Activated T-helper 2 cell treated with anti-CD3 and anti-CD28 coated beads, Interferon-gamma antibody, Interleukin-2, Interleukin-4, amounts not matched to agents 10 μg/mL and 5 μg/mL and 100 μg/mL, durations not matched to agents 14 hours and 24 hours and 36 hours (primary cell): ENCODE results near the gene KRTAP4-9. TPM values are rescaled to one million over a fixed set of nuclear protein-coding genes. Genes with fewer than 3 reads are reported as not detected.
"Not testable (repeated sequence)": the region's sequence is repeated elsewhere in the genome, so short reads cannot be mapped to it uniquely, and the experiment has no call there.

Experiments
- DNase-seq: peaks from one replicate; pipeline ENCODE4 v3.0.0; 2021; ENCODE audit warnings: low spot score
- H3K27ac Mint-ChIP-seq: one replicate; pipeline ENCODE4 v1.8.0; 2021; ENCODE audit warnings: mixed read lengths
- H3K27me3 Mint-ChIP-seq: one replicate; pipeline ENCODE4 v1.8.0; 2021; ENCODE audit warnings: low read depth, mixed read lengths
- H3K36me3 Mint-ChIP-seq: one replicate; pipeline ENCODE4 v1.8.0; 2021; ENCODE audit warnings: low read depth, mixed read lengths
- H3K4me1 Mint-ChIP-seq: one replicate; pipeline ENCODE4 v1.8.0; 2021; ENCODE audit warnings: low read depth, mixed read lengths
- H3K4me3 Mint-ChIP-seq: one replicate; pipeline ENCODE4 v1.8.0; 2021; ENCODE audit warnings: low read depth, mild to moderate bottlenecking, moderate library complexity, mixed read lengths
- H3K9me3 Mint-ChIP-seq: one replicate; pipeline ENCODE4 v1.8.0; 2021; ENCODE audit warnings: mixed read lengths
- intact Hi-C: fragments of 100-400 bp; cut with micrococcal nuclease; formaldehyde crosslinking; loops from one replicate; pipeline ENCODE4 v1.15.1; 2023
- total RNA-seq: library from RNA; stranded (reverse); gene quantifications from 2 replicates; pipeline ENCODE4 v1.2.3, GENCODE V29; 2022

KRTAP4-9 gene
- total RNA-seq, 1 donor from 2014 or later = not detected

DNA sequence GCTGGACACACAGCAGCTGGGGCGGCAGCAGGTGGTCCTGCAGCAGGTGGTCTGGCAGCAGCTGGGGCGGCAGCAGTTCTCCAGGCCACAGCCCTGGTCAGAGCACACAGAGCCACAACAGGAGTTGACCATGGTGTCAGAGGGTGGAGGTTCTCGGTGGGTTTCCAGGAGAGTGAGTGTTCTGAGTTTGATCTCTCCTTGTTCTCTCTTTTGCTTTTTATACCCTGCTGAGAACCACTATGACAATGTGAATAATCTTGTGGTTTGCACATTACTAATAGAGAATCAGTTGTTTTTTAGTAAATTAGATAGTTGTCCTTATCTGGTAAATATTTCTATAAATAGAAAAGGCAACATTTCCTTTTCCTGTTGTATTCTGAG lies 18.8 kb downstream of the KRTAP4-9 start, which contains the start of gene KRTAP4-12:
Gene KRTAP4-12 (minus strand): TSS at position 192 of the 381 bp plus-strand sequence. CDS start 60 bp downstream, at position 132.
- H3K27ac Mint-ChIP-seq, H3K9me3 Mint-ChIP-seq, DNase-seq, H3K4me3 Mint-ChIP-seq, intact Hi-C loops, H3K4me1 Mint-ChIP-seq, H3K36me3 Mint-ChIP-seq: not testable (repeated sequence)
- peaks cover 14% of the 10 kb centered on the region for H3K27me3 Mint-ChIP-seq

DNA sequence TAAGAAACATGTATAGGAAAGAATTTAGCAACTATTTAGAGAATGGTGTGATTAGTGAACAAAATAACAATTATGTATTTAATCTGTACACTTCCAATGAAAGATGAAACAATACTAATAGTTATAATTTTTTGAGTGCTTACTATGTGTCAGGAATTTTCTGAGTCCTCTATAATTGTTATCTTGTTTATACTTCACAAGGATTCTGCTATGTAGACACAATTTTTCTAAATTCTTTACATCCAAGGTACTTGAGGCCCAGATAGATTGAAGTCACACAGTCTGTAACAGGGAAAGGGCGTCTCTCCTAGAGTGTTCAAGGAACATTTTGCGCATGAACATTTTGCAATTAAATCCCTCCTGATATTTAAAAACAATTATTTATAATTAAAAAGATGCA lies 19.9 kb downstream of the KRTAP4-9 start:
- DNase-seq = no peak
- no peak overlapping the region for H3K4me3 Mint-ChIP-seq
- intact Hi-C loops = no loop called here
- no peaks in the 10 kb centered on the region for H3K36me3 Mint-ChIP-seq
- H3K4me1 Mint-ChIP-seq = peaks cover 2% of the 10 kb centered on the region
- H3K27me3 Mint-ChIP-seq = peaks cover 16% of the 10 kb centered on the region
- H3K9me3 Mint-ChIP-seq = no peaks in the 10 kb centered on the region
- no peak overlapping the region for H3K27ac Mint-ChIP-seq

DNA sequence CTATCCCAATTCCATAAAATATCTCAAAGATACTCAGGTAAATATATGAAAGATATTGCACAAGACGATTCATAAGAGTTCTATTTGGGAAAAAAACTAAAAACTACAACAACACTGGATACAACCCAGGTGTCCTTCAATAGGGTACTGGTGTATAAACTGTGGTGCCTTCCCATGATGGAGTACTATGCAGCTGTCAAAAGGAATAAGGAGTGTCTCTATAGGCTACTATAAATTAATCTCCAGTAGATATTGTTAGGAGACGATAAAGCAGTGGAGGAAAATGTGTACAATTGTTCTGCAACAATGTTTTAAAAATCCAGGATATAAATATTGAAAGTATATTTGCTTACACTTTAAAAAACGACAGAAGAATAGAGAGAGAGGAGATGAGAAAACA lies 21.2 kb downstream of the KRTAP4-9 start:
- intact Hi-C loops = no loop called here
- H3K36me3 Mint-ChIP-seq = no peaks in the 10 kb centered on the region
- H3K9me3 Mint-ChIP-seq = no peaks in the 10 kb centered on the region
- peaks cover 14% of the 10 kb centered on the region for H3K27me3 Mint-ChIP-seq
- DNase-seq = no peak
- no peaks in the 10 kb centered on the region for H3K4me1 Mint-ChIP-seq
- no peak overlapping the region for H3K4me3 Mint-ChIP-seq
- no peak overlapping the region for H3K27ac Mint-ChIP-seq

DNA sequence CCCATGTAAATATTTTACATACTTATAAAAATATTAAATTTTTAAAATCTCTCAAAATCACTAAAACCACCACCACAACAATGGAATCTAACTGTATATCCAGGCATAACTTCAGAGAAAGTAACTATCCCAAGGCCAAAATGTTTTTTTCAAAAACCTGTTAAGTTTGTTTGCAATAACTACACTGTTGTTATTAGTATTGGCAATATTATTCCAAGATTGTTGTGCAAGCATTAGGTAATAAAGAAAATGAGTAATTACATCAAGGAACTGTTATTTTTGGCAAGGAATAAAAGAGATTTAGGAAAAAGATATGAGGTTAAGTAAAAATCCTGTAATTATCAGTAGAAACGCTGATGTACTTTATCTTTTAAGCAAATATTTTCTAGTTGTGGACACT lies 22.2 kb downstream of the KRTAP4-9 start:
- H3K27ac Mint-ChIP-seq = no peak overlapping the region
- intact Hi-C loops = no loop called here
- DNase-seq = no peak
- H3K27me3 Mint-ChIP-seq = peaks cover 17% of the 10 kb centered on the region
- no peaks in the 10 kb centered on the region for H3K4me1 Mint-ChIP-seq
- H3K36me3 Mint-ChIP-seq = no peaks in the 10 kb centered on the region
- H3K4me3 Mint-ChIP-seq = no peak overlapping the region
- no peaks in the 10 kb centered on the region for H3K9me3 Mint-ChIP-seq

DNA sequence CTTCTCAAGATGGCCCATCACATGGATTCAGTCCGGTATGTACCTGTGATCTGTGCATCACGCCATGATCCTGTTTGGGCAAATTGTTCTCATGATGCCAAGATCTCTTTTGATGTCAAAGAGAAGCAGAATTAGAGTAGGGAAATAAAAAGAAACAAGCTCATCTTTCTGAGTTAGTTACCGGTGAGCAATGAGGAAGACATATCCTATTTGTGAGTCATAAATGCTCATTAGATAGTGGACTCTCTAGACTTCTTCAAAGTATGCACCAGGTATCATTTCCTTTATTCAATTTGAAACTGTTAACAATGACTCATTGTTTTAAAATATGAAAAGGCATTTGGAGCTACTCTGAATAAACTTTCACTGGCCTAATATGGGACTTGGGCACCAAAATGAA lies 26.8 kb downstream of the KRTAP4-9 start:
- H3K27ac Mint-ChIP-seq = no peak overlapping the region
- peaks cover 4% of the 10 kb centered on the region for H3K27me3 Mint-ChIP-seq
- no peaks in the 10 kb centered on the region for H3K36me3 Mint-ChIP-seq

DNA sequence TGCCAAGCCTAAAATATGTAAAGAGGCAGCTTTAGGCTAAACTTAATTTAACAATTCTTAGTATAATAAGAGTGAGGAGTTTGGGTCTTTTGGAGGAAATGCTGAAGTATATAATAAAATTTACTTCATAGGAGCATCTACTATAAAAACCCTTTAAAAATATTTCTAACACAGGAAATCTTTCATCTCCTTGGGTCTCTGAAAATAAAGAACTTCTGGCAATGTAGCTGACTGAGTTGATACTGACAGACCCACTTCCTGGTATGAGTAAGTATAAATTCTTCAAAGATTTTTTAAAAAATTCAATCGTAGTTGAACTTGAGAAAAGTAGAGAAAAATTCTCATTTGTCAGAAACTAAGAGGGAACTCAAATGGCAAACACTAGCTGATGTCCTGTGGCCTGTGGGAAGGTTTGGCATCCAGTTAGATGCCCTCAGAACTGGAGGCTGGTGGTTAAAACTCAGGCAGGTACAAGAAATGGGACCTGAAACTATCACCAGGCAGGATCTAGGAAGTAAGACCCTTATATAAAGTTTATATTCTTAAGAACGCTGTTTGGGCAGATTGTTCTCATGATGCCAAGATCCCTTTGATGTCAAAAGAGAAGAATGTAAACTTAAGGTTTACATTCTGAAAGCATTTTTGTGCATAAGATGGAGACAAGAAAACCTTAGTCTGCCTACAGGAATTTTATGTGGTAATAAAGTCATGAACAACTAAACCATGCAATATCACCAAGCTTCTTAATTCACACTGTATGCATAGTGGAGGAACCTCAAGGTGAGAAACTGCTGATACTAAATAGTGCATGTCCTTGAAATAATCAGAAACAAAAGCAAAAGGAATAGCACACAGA lies 28.9 kb downstream of the KRTAP4-9 start:
- H3K9me3 Mint-ChIP-seq = no peaks in the 10 kb centered on the region
- no peaks in the 10 kb centered on the region for H3K36me3 Mint-ChIP-seq
- no peak overlapping the region for H3K27ac Mint-ChIP-seq
- no peak overlapping the region for H3K4me3 Mint-ChIP-seq
- intact Hi-C loops = no loop called here
- H3K4me1 Mint-ChIP-seq = no peaks in the 10 kb centered on the region
- H3K27me3 Mint-ChIP-seq = peaks cover 4% of the 10 kb centered on the region
- no peak for DNase-seq

More for the DNA sequence above, 26.8 kb downstream of the KRTAP4-9 start:
- Mint-ChIP-seq H3K4me3 (no peak overlapping the region), H3K9me3 (no peaks in the 10 kb centered on the region), H3K4me1 (no peaks in the 10 kb centered on the region)
- intact Hi-C loops = no loop called here
- DNase-seq = no peak

DNA sequence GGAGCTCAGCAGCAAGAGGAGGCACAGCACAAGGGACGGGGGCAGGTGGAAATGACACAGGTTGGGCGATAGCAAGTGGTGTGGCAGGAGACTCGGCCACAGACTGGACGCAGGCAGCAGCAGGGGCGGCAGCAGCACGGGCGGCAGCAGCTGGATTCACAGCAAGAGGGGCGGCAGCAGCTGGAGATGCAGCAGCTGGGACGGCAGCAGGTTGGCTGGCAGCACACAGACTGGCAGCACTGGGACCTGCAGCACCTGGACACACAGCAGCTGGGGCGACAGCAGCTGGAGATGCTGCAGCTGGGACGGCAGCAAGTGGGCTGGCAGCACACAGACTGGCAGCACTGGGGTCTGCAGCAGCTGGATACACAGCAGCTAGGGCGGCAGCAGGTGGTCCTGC lies 34.7 kb downstream of the KRTAP4-9 start:
- intact Hi-C loops, H3K36me3 Mint-ChIP-seq, H3K4me1 Mint-ChIP-seq, H3K4me3 Mint-ChIP-seq, DNase-seq, H3K27ac Mint-ChIP-seq, H3K27me3 Mint-ChIP-seq: not testable (repeated sequence)
- peaks cover 29% of the 10 kb centered on the region for H3K9me3 Mint-ChIP-seq

DNA sequence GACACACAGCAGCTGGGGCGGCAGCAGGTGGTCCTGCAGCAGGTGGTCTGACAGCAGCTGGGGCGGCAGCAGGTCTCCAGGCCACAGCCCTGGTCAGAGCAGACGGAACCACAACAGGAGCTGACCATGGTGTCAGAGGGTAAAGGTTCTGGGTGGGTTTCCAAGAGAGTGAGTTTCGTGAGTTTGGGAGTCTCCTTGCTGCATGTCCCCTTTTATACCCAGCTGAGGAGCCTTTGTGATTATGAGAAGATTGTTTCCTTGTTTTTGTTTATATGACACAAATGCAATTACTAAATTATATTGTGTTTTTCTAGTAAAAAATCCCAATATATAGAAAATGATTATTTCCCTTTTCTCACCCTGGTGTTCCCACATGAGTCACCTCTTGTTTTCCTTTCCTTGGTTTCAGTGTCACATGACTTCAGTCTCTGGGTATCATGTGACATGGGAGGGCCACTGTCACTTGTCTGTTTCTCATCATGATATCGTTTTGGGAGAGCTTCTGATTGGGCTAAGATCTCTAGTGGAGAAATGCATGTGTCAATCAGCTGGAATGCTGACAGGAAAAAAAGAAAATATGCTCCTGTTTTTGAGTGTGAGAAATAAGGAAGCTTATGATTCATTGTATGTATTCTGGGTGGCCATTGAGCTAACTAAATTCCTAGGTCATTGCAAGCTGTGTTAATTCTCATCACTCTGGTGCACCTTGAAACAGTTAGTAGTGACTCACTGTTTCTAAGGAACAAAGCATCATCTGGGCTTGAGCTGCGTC lies 35.4 kb downstream of the KRTAP4-9 start, which contains the start of gene KRTAP4-6:
Gene KRTAP4-6 (minus strand): TSS at position 185 of the 772 bp plus-strand sequence. CDS start 57 bp downstream, at position 128.
- Mint-ChIP-seq H3K36me3 (no peaks in the 10 kb centered on the region), H3K27me3 (no peaks in the 10 kb centered on the region), H3K9me3 (peaks cover 32% of the 10 kb centered on the region), H3K4me3 (no peak within 1 kb of the TSS), H3K27ac (no peak within 1 kb of the TSS), H3K4me1 (no peaks in the 10 kb centered on the region)
- intact Hi-C loops = no loop called here
- no peak for DNase-seq

DNA sequence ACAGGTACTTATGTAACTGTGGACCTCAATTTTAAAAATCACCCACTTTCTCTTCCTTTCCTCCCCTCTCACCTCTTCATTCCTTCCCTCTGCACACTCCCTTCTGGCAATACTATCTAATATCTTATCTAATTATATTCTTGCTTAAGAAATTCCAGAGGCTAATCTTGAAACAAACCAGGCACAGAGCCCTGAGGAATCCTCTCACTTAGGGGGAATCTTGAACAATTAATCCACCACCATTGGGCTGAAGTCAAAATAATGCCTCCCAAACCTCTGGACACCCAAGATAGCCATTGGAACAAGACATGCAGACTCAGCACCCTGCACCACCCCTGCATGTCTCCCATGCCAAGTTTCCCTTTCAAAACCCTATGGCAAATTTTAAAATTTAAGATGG lies 36.2 kb downstream of the KRTAP4-9 start:
- Mint-ChIP-seq H3K9me3 (peaks cover 32% of the 10 kb centered on the region), H3K27ac (no peak overlapping the region), H3K4me3 (no peak overlapping the region), H3K27me3 (no peaks in the 10 kb centered on the region), H3K4me1 (no peaks in the 10 kb centered on the region), H3K36me3 (no peaks in the 10 kb centered on the region)
- intact Hi-C loops = no loop called here
- DNase-seq = no peak

DNA sequence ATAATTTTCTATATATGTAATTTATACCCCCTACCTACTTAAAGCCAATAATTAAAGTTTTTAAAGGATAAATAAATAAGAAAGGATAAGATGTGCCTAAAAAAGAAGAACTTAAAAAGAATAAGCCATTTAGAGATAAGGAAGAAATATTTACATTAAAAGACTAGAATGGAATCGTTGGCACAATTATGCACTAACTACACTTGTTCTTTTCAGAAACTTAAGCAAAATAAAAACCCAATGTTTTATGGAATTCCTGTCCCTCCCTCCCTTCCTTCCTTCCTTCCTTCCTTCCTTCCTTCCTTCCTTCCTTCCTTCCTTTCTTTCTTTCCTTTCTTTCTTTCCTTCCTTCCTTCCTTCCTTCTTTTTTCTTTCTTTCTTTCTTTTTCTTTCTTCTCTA lies 39.7 kb downstream of the KRTAP4-9 start:
- intact Hi-C loops = no loop called here
- H3K9me3 Mint-ChIP-seq = peaks cover 28% of the 10 kb centered on the region
- no peak overlapping the region for H3K27ac Mint-ChIP-seq
- no peak overlapping the region for H3K4me3 Mint-ChIP-seq
- H3K36me3 Mint-ChIP-seq = no peaks in the 10 kb centered on the region
- peaks cover 3% of the 10 kb centered on the region for H3K27me3 Mint-ChIP-seq
- DNase-seq = no peak
- no peaks in the 10 kb centered on the region for H3K4me1 Mint-ChIP-seq

DNA sequence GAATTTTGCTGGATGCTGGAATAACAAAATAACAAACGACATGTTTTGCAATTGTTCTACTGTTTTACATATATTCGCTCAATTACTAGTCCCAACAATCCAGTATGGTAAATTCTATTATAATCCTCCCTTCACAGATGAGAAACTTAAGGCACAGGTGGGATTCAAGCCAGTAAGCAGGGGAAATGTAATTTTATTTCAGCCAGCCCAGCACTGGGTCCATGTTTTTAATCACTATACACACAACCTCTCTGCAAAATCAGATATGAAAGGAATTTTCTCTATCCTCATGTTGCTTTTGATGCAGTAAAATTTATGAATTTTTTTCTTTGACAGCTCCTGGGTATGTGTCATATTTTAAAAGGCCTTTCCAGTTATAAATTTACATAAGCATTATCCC lies 40.1 kb downstream of the KRTAP4-9 start:
- no peak overlapping the region for H3K27ac Mint-ChIP-seq
- H3K9me3 Mint-ChIP-seq = peaks cover 28% of the 10 kb centered on the region
- intact Hi-C loops = no loop called here

DNA sequence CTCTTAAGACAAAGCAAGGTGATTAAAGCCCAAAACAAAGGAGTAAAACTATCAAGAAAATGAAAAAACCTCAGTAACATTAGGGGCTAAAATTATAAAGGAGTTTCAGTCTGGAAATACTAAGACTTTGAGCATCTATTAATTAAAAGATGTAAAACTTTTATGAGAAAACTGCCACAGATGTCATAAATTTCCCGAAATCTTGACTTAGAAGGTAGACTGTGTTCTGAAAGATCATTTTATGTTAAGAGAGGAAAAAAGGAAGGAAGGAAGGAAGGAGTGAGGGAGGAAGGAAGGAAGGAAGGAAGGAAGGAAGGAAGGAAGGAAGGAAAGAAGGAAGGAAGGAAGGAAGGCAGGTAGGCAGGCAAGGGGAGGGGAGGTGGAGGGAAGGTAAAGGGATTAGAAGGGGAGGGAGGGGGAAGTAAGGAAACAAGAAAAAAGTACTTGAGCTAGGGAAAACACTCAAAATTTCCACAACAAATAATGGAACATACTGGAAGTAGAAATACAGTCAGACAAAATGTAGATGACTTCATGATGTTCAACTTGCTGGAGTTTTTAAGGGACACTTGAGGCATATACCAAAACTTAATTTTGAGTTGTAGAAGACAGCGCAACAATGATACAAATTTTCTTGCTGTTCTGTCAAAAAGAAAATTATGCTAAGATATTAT lies 42.5 kb downstream of the KRTAP4-9 start:
- Mint-ChIP-seq H3K27me3 (peaks cover 3% of the 10 kb centered on the region), H3K36me3 (no peaks in the 10 kb centered on the region), H3K4me1 (no peaks in the 10 kb centered on the region), H3K27ac (no peak overlapping the region), H3K9me3 (peaks cover 15% of the 10 kb centered on the region), H3K4me3 (no peak overlapping the region)
- intact Hi-C loops = no loop called here
- no peak for DNase-seq

More for the DNA sequence above, 40.1 kb downstream of the KRTAP4-9 start:
- no peak overlapping the region for H3K4me3 Mint-ChIP-seq
- DNase-seq = no peak
- H3K4me1 Mint-ChIP-seq = no peaks in the 10 kb centered on the region
- H3K36me3 Mint-ChIP-seq = no peaks in the 10 kb centered on the region
- peaks cover 3% of the 10 kb centered on the region for H3K27me3 Mint-ChIP-seq
